Astrocyte (in vitro differentiated cells and primary cell): ENCODE data around the gene FEM1B. TPM values are rescaled to one million over a fixed set of nuclear protein-coding genes. Genes with fewer than 3 reads are reported as not detected.
A peak's percentile ranks its signal among the peaks of the same experiment; 100 is the strongest.

ENCODE experiments used
- DNase-seq: peaks from one replicate; pipeline ENCODE4 v3.0.0-alpha.2; 2010; ENCODE audit warnings: low read depth
- FAIRE-seq: peaks from 2 replicates; lab custom pipeline; 2011; peaks lifted over from hg19 to GRCh38; lab: Jason Lieb, UNC
- H2AFZ ChIP-seq: 2 replicates; pipeline ENCODE4 v1.6.0; 2012; ENCODE audit warnings: low read depth, low read length, inconsistent platforms
- H3K27ac ChIP-seq: 2 replicates; pipeline ENCODE4 v1.5.1; 2011; ENCODE audit warnings: low read depth, low read length, inconsistent platforms
- H3K27me3 ChIP-seq: 2 replicates; pipeline ENCODE4 v1.6.0; 2011; ENCODE audit warnings: low read length, inconsistent platforms; ENCODE audit not compliant: insufficient read depth
- H3K36me3 ChIP-seq: 2 replicates; pipeline ENCODE4 v1.5.1; 2011; ENCODE audit warnings: low read length, inconsistent platforms; ENCODE audit not compliant: insufficient read depth
- H3K4me1 ChIP-seq: 2 replicates; pipeline ENCODE4 v1.5.1; 2011; ENCODE audit warnings: low read length, inconsistent platforms; ENCODE audit not compliant: insufficient read depth
- H3K4me2 ChIP-seq: 2 replicates; pipeline ENCODE4 v1.6.0; 2012; ENCODE audit warnings: low read length, inconsistent platforms
- H3K4me3 ChIP-seq: 2 replicates; pipeline ENCODE4 v1.5.1; 2011; ENCODE audit warnings: low read depth, mild to moderate bottlenecking, low read length, inconsistent platforms; ENCODE audit not compliant: insufficient read depth
- H3K79me2 ChIP-seq: 2 replicates; pipeline ENCODE4 v1.6.0; 2012; ENCODE audit warnings: mild to moderate bottlenecking, low read length, inconsistent platforms; ENCODE audit not compliant: insufficient read depth
- H3K9ac ChIP-seq: 2 replicates; pipeline ENCODE4 v1.6.0; 2012; ENCODE audit warnings: mild to moderate bottlenecking, low read length, inconsistent platforms
- H3K9me3 ChIP-seq: 2 replicates; pipeline ENCODE4 v1.5.1; 2012; ENCODE audit warnings: low read depth, mild to moderate bottlenecking, low read length, inconsistent platforms; ENCODE audit not compliant: insufficient read depth
- H4K20me1 ChIP-seq: 2 replicates; pipeline ENCODE4 v1.6.0; 2012; ENCODE audit warnings: low read length, inconsistent platforms; ENCODE audit not compliant: insufficient read depth
- H3K27ac Mint-ChIP-seq: one replicate; pipeline ENCODE4 v1.8.0; 2021; ENCODE audit warnings: mild to moderate bottlenecking, mixed read lengths; ENCODE audit not compliant: unreplicated experiment
- H3K27me3 Mint-ChIP-seq: one replicate; pipeline ENCODE4 v1.8.0; 2021; ENCODE audit warnings: low read depth, mixed read lengths; ENCODE audit not compliant: unreplicated experiment
- H3K36me3 Mint-ChIP-seq: one replicate; pipeline ENCODE4 v1.8.0; 2021; ENCODE audit warnings: low read depth, mixed read lengths; ENCODE audit not compliant: unreplicated experiment
- H3K4me1 Mint-ChIP-seq: one replicate; pipeline ENCODE4 v1.8.0; 2021; ENCODE audit warnings: low read depth, mixed read lengths; ENCODE audit not compliant: unreplicated experiment
- H3K4me3 Mint-ChIP-seq: one replicate; pipeline ENCODE4 v1.8.0; 2021; ENCODE audit warnings: mild to moderate bottlenecking, moderate library complexity, mixed read lengths; ENCODE audit not compliant: unreplicated experiment
- H3K9me3 Mint-ChIP-seq: one replicate; pipeline ENCODE4 v1.8.0; 2021; ENCODE audit warnings: mild to moderate bottlenecking, mixed read lengths; ENCODE audit not compliant: unreplicated experiment
- CTCF ChIP-seq: IDR thresholded peaks from 2 replicates; pipeline ENCODE4 v1.5.1; 2011; ENCODE audit warnings: low read depth, mild to moderate bottlenecking, inconsistent platforms, low read length, moderate library complexity; ENCODE audit not compliant: insufficient read depth
- EZH2 ChIP-seq: IDR thresholded peaks from 2 replicates; pipeline ENCODE4 v1.6.1; 2012; ENCODE audit warnings: mild to moderate bottlenecking, low read length, inconsistent platforms; ENCODE audit not compliant: insufficient read depth
- total RNA-seq: library from RNA; stranded (reverse); gene quantifications from 2 replicates; pipeline ENCODE4 v1.2.1, GENCODE V29; 2021

Gene FEM1B
- total RNA-seq, 1 donor from 2014 or later: 38.6 TPM

- DNase-seq: no peak
- no peaks in the 10 kb centered on the region for H3K79me2 ChIP-seq
- Mint-ChIP-seq H3K4me3 (peak overlapping the region; percentile 8), H3K4me1 (peaks cover 21% of the 10 kb centered on the region), H3K9me3 (no peaks in the 10 kb centered on the region), H3K36me3 (peaks cover 66% of the 10 kb centered on the region), H3K27me3 (peaks cover 12% of the 10 kb centered on the region), H3K27ac (no peak overlapping the region)
- peaks cover 11% of the 10 kb centered on the region for H3K4me1 ChIP-seq
- H3K4me2 ChIP-seq: no peak overlapping the region
- no peak for TF ChIP-seq CTCF
- no peak overlapping the region for H3K4me3 ChIP-seq
- no peaks in the 10 kb centered on the region for H3K9me3 ChIP-seq
- peaks cover 13% of the 10 kb centered on the region for H4K20me1 ChIP-seq
- no peak overlapping the region for H3K9ac ChIP-seq
- H2AFZ ChIP-seq: no peak overlapping the region
- no peak overlapping the region for H3K27ac ChIP-seq
- peaks cover 24% of the 10 kb centered on the region for H3K36me3 ChIP-seq
- no peak for FAIRE-seq
- H3K27me3 ChIP-seq: no peaks in the 10 kb centered on the region
These were observed 50.9 kb downstream of the FEM1B start for GRCh38 chr15:68328443-68328842.

GRCh38 chr15:68328964-68329363 is 51.4 kb downstream of the FEM1B start:
- no peak for FAIRE-seq
- H3K27ac Mint-ChIP-seq: no peak overlapping the region
- peaks cover 66% of the 10 kb centered on the region for H3K36me3 Mint-ChIP-seq

GRCh38 chr15:68330416-68330815 is 52.9 kb downstream of the FEM1B start:
- TF ChIP-seq CTCF (no peak), EZH2 (no peak)
- Mint-ChIP-seq H3K36me3 (peaks cover 65% of the 10 kb centered on the region), H3K4me3 (no peak overlapping the region), H3K27me3 (peaks cover 12% of the 10 kb centered on the region), H3K4me1 (peaks cover 37% of the 10 kb centered on the region), H3K27ac (no peak overlapping the region), H3K9me3 (no peaks in the 10 kb centered on the region)
- H3K36me3 ChIP-seq: peaks cover 19% of the 10 kb centered on the region
- no peak overlapping the region for H3K27ac ChIP-seq
- no peaks in the 10 kb centered on the region for H3K9me3 ChIP-seq
- FAIRE-seq (no peak), DNase-seq (no peak)
- H3K4me3 ChIP-seq: no peak overlapping the region
- no peak overlapping the region for H3K9ac ChIP-seq
- H3K27me3 ChIP-seq: no peaks in the 10 kb centered on the region
- peaks cover 31% of the 10 kb centered on the region for H3K4me1 ChIP-seq
- peak overlapping the region; percentile 49 for H3K4me2 ChIP-seq
- peaks cover 8% of the 10 kb centered on the region for H4K20me1 ChIP-seq
- H2AFZ ChIP-seq: no peak overlapping the region
- H3K79me2 ChIP-seq: no peaks in the 10 kb centered on the region

More at GRCh38 chr15:68328964-68329363, 51.4 kb downstream of the FEM1B start:
- H3K27me3 Mint-ChIP-seq: peaks cover 12% of the 10 kb centered on the region
- Histone ChIP-seq H3K27me3 (no peaks in the 10 kb centered on the region), H2AFZ (no peak overlapping the region), H3K9me3 (no peaks in the 10 kb centered on the region), H3K79me2 (no peaks in the 10 kb centered on the region), H3K4me2 (no peak overlapping the region), H3K4me3 (no peak overlapping the region), H3K4me1 (peaks cover 16% of the 10 kb centered on the region), H3K27ac (no peak overlapping the region), H3K36me3 (peaks cover 24% of the 10 kb centered on the region), H4K20me1 (peaks cover 13% of the 10 kb centered on the region), H3K9ac (no peak overlapping the region)
- no peak for TF ChIP-seq CTCF
- TF ChIP-seq EZH2: no peak
- peaks cover 26% of the 10 kb centered on the region for H3K4me1 Mint-ChIP-seq
- DNase-seq: no peak
- H3K9me3 Mint-ChIP-seq: no peaks in the 10 kb centered on the region
- no peak overlapping the region for H3K4me3 Mint-ChIP-seq
